Measurements from ENCODE around the gene SERPINE1. TPM values are rescaled to one million over a fixed set of nuclear protein-coding genes. Genes with fewer than 3 reads are reported as not detected.

Gene SERPINE1
- total RNA-seq, 1 donor from 2014 or later, result 4.3 TPM

DNA sequence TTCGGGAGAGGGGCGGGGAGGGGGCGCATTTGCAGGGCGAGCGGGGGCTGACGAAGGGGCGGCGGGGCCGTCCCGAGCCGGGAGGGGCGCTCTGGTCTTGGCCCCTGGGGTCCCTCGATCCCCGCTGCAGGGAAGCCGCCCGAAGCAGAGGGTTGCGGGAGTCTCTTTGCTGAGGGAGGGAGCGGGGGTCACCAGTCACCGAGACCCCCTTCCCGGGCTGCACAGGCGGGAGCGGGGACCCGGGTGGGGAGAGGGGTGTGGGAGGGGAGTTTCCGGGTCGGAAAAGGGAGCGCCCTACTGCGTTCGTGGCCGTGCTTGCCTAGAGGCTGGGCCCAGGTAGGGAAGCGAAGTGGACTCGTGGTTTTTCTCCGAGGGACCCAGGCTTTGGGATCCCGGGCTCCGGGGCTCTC is 27.8 kb downstream of the SERPINE1 start:
- DNase-seq (ENCODE audit: low spot score), result no peak

- DNase-seq (ENCODE audit: low spot score), result no peak
Measured at GRCh38 chr7:101155303-101155702, 28.4 kb downstream of the SERPINE1 start.

DNA sequence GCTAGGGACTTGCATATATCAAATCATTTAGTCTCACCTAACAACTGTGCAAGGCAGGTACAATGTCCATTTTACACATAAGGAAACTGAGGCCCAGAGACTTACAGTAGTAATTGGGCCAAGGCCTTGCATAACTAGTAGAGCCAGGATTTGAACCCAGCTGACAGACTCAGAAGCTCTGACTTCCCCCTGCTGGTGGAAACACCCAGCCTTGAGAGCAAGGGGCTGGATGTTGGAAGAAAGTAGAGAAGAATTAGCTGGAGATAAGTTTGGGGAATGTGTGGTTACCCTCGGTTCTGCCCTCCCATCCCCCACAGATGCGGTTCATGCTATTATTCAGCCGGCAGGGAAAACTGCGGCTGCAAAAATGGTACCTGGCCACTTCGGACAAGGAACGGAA is 29.4 kb downstream of the SERPINE1 start:
- no peak for DNase-seq (ENCODE audit: low spot score)

GRCh38 chr7:101156866-101157589 is 30.1 kb downstream of the SERPINE1 start:
- no peak for DNase-seq (ENCODE audit: low spot score)

GRCh38 chr7:101159696-101160674 is 33.1 kb downstream of the SERPINE1 start:
- no peak for DNase-seq (ENCODE audit: low spot score)

DNA sequence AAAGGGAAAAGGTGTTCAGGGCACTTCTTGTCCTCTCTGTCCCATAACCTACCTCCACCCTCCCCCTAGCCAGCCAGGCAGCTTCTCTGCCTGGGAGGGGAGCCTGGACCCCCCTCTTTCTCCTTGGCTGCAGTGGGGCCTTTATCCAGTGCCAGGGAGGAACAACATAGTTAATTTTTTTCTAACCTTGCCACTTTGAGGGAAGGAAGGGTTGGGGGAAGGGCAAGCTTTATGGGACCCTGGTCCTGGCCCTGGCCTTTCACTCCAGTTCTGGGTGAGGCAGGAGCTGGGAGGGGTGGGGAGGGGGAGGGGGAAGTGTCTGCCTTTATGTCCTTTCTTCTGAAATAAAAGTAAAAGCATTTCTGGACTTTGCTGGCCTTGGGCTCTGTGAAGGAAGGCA is 34.0 kb downstream of the SERPINE1 start:
- no peak for DNase-seq (ENCODE audit: low spot score)

DNA sequence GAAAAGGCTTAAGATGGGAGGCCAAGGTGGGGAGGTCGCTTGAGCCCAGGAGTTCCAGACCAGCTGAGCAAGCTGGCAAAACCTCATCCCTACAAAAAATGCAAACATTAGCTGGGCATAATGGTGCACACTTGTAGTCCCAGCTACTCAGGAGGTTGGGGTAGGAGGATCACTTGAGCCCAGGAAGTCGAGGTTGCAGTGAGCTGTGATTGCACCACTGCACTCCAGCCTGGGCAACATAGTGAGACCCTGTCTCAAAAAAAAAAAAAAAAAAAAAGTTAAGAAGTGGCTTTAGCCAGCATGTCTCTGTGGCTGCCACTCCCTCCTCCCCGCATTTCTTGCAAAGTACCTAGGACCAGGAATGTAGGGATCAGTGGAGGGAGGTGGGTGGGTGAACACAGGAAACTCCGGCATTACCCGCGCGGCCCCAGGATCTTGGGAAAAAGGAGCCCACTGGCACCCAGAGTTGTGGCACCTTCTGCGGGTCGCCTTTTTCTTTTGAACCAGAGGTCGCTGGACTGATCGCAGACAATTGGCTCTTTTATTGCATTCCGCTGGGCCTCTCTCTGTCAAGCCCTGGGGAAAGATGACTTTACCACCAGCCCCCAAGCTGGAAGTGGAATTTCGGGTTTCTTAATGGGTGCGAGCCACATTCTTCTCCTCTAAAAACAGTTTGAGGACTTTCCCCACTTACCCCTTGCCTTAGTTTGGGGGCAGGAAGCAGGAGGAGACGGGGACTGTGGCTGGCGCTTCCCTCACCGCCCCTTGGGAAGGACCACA is 35.0 kb downstream of the SERPINE1 start:
- DNase-seq (ENCODE audit: low spot score), result no peak

GRCh38 chr7:101162551-101163278 is 35.8 kb downstream of the SERPINE1 start:
- no peak for DNase-seq (ENCODE audit: low spot score)

GRCh38 chr7:101163279-101164070 is 36.6 kb downstream of the SERPINE1 start:
- no peak for DNase-seq (ENCODE audit: low spot score)

GRCh38 chr7:101164071-101164840 is 37.4 kb downstream of the SERPINE1 start:
- DNase-seq (ENCODE audit: low spot score), result no peak

- DNase-seq (ENCODE audit: low spot score), result peak; percentile 93
Measured at GRCh38 chr7:101165075-101165957, 38.4 kb downstream of the SERPINE1 start, which contains the start of gene VGF. Gene VGF, minus strand, starts transcription at chr7:101165569. Its CDS starts 726 bp downstream, at chr7:101164843.

DNA sequence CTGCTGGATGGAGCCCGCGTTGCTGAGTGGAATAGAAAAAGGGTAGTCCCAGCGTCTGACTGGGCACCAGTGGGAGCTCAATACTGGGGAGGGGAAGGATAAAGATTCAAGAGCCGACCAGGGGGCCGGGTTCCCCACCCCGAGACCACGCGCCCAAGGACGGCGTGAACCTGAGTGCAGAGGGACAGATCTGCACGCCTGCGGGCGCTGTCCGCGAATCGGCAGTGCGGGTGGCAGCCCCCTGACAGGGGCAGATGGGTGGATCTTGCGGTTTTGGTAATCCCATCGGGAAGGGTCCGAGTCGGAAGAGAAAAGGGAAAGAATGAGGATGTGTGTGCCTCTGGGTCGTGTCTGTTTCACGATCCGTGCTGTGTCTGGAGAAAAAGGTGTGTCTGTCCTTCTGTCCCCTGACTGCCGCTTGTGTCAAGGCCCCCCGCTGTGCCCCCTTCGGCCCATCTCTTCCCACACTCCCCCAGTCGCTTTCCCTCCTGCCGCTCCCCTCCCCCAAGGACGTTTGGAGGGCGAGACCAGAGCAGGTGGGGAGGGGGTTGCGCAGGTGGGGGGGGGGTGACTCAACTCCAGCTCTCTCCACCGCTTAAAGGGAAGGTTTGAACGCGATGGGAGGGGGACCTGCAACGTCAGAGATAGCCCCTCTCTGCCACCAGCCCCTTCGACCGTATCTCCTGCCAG is 39.2 kb downstream of the SERPINE1 start:
- no peak for DNase-seq (ENCODE audit: low spot score)

DNA sequence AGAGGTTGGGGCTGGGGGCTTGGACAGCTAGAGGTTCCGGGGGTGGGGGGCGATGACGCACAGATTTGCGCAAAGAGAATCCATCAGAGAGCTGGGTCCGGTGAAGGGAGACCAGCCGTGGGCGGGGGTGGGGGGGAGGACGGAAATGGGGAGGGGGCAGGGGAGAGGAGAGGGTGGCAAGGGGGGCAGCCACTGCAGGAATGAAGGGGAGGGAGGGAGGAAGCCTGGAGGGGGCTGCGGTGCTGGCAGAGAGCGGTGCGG is 39.7 kb downstream of the SERPINE1 start:
- no peak for DNase-seq (ENCODE audit: low spot score)

DNA sequence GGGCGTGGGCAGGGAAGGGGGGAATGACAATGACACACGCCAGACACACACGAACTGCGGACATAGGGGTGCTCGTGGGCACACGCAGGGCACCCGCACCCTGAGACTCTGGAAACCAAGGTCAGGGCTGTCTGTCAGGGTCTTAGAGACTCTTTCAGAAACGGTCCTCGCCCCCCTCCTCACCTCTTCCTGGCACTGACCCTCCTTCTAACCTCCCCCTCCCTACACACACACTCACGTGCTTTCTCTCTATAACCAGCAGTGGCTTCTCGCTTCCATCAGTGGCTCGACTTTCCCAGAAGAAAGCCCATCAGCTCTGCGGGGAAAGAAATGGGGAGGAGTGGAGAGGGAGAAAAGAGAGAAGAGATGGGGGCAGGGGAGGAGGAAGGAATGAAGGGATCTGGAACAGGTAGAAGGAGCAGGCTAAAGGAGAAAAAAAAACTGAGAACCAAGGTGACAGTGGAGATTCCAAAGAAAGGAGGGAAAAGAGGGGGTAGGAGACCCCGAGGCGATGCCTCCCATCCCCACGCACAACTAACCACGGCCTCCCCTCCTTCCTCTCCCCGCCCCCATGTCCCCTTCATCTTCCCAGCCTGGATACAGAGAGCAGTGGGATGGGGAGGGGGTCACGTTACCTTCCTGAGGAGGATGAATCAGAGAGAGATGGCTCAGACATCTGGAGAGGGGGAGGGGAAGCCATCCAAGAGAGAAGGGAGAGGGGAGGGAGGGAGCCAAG is 40.2 kb downstream of the SERPINE1 start:
- no peak for DNase-seq (ENCODE audit: low spot score)

- DNase-seq (ENCODE audit: low spot score), result no peak
Measured at GRCh38 chr7:101167645-101168411, 40.9 kb downstream of the SERPINE1 start.

DNA sequence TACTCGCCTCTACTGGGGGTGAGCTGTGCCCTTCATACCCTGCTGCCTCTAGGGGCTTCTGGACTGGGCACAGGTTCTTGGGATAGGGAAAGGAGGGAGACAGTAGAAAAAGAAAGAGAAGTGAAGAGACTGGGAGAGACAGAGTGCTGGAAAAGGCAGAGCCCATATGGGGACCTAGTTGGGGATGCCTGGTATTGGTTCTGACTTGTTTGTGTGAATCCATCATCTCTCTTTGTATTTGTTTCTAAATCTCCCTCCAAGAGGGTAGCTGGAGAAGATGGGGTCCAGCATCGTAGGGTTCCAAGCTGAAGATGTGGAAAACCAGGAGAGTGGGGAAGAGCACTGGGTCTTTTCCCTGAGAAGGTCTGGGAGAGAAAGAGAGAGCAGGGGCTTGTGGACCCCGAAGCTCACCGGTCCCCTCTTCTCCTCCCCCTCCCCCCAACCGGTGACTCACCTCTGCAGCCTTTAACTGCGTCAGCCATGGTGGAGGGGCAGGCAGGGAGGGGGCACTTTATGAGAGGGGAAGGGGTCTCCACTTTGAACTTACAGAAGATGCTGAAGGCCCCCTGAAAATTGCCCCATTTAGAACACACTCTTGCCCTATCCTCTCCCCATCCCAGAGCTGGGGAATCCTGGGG is 41.6 kb downstream of the SERPINE1 start:
- DNase-seq (ENCODE audit: low spot score), result no peak

Data from ureter (tissue), 1 donor.